K562 (cell line): ENCODE data around the gene ZNF384. TPM values are rescaled to one million over a fixed set of nuclear protein-coding genes. Genes with fewer than 3 reads are reported as not detected.
"Not testable (repeated sequence)": the region's sequence is repeated elsewhere in the genome, so short reads cannot be mapped to it uniquely, and the experiment has no call there.

Experiments used
- ATAC-seq: fragments of 200-7000 bp; cut with Tn5 transposase; 3 replicates; pipeline ENCODE4 v1.9.1; 2020; ENCODE audit warnings: moderate library complexity
- BruUV-seq: library from RNA; stranded (reverse); fragments of 400-500 nt; replicated peaks from 2 replicates; lab custom pipeline; 2021; lab: Mats Ljungman, UMichigan
- CTCF ChIA-PET: fragments of 300-600 bp; formaldehyde crosslinking; extraction: SDS; loops from one replicate; lab custom pipeline; 2021; ENCODE audit warnings: low intra/inter-chr PET ratio; lab: Yijun Ruan, JAX
- POLR2A ChIA-PET: fragments of 300-600, 350-650 bp; sonication (Branson Sonifier 250); formaldehyde crosslinking; extraction: SDS; loops from one replicate; lab custom pipeline; 2021; ENCODE audit warnings: antibody characterized with exemption, inconsistent platforms; lab: Yijun Ruan, JAX
- DNase-seq, 4 experiments: peaks; one replicate each; pipeline versions ENCODE4 v3.0.0 to v3.0.0-alpha.2; 2011 to 2018; ENCODE audit warnings: low spot score in 3 of 4, mixed read lengths in 3 of 4; ENCODE audit errors: extremely low read depth in 1 of 4
- FAIRE-seq: peaks from 2 replicates; lab custom pipeline; 2011; peaks lifted over from hg19 to GRCh38; lab: Jason Lieb, UNC
- H2AFZ ChIP-seq: 2 replicates; pipeline ENCODE4 v1.6.0; 2011; ENCODE audit warnings: low read depth, low read length, control low read depth, inconsistent platforms
- H3K27ac ChIP-seq: fragments of 200-600 bp; 3 replicates; pipeline ENCODE4 v1.8.0; 2011; ENCODE audit warnings: low read depth, mild to moderate bottlenecking, control low read depth, inconsistent platforms, low read length, moderate library complexity, mixed read lengths; ENCODE audit errors: extremely low read depth
- H3K27me3 ChIP-seq, 2 experiments: fragments of 300-600 bp in 1 of 2; 2 replicates in 1 of 2; 3 replicates in 1 of 2; pipeline versions ENCODE4 v1.6.0 to v1.8.0; 2011; ENCODE audit warnings: inconsistent platforms in 2 of 2, low read length in 2 of 2, mild to moderate bottlenecking in 1 of 2, mixed read lengths in 1 of 2, moderate library complexity in 1 of 2; ENCODE audit not compliant: control insufficient read depth in 2 of 2, insufficient read depth in 2 of 2
- H3K36me3 ChIP-seq: fragments of 300-600 bp; 3 replicates; pipeline ENCODE4 v1.8.0; 2011; ENCODE audit warnings: mild to moderate bottlenecking, low read length, inconsistent platforms; ENCODE audit not compliant: control insufficient read depth, insufficient read depth
- H3K4me1 ChIP-seq, 2 experiments: fragments of 200-600 bp in 1 of 2; replicated peaks in 1 of 2; 2 replicates in 1 of 2; 3 replicates in 1 of 2; pipeline versions ENCODE4 v1.5.1 to v1.8.0; 2011; ENCODE audit warnings: inconsistent platforms in 2 of 2, low read length in 2 of 2, mild to moderate bottlenecking in 1 of 2, mixed read lengths in 1 of 2, moderate library complexity in 1 of 2; ENCODE audit not compliant: control insufficient read depth in 2 of 2, insufficient read depth in 2 of 2
- H3K4me2 ChIP-seq: 2 replicates; pipeline ENCODE4 v1.6.1; 2011; ENCODE audit warnings: low read length, control low read depth, inconsistent platforms, mixed read lengths; ENCODE audit not compliant: insufficient read depth
- H3K4me3 ChIP-seq: fragments of 200-600 bp; sonication (generic), shearing (Covaris generic); 2 replicates; pipeline ENCODE4 v1.5.1; 2016; ENCODE audit warnings: control low read depth, inconsistent platforms
- H3K79me2 ChIP-seq: fragments of 200-600 bp; 3 replicates; pipeline ENCODE4 v1.8.0; 2011; ENCODE audit warnings: low read length, inconsistent platforms; ENCODE audit not compliant: control insufficient read depth, insufficient read depth
- H3K9ac ChIP-seq, 2 experiments: 2 replicates each; pipeline versions ENCODE4 v1.6.0 to v1.6.1; 2011; ENCODE audit warnings: low read depth in 2 of 2, low read length in 2 of 2, control low read depth in 1 of 2, inconsistent platforms in 1 of 2, mild to moderate bottlenecking in 1 of 2, mixed read lengths in 1 of 2; ENCODE audit not compliant: insufficient read depth in 1 of 2
- H3K9me1 ChIP-seq: one replicate; pipeline ENCODE4 v1.6.0; 2011; ENCODE audit warnings: inconsistent platforms, mild to moderate bottlenecking, low read length, moderate library complexity; ENCODE audit not compliant: control insufficient read depth, insufficient read depth
- H3K9me3 ChIP-seq: replicated peaks from 2 replicates; pipeline ENCODE4 v1.5.1; 2011; ENCODE audit warnings: low read depth, low read length, inconsistent platforms; ENCODE audit not compliant: control insufficient read depth, insufficient read depth
- H4K20me1 ChIP-seq: replicated peaks from 2 replicates; pipeline ENCODE4 v1.6.1; 2011; ENCODE audit warnings: low read length, inconsistent platforms, mixed read lengths; ENCODE audit not compliant: control insufficient read depth, insufficient read depth
- AFF4 ChIP-seq: sonication (generic); formaldehyde crosslinking; IDR thresholded peaks from 2 replicates; pipeline ENCODE4 v1.8.0; 2023; ENCODE audit warnings: mild to moderate bottlenecking, missing genetic modification reagents
- NFYB ChIP-seq: IDR thresholded peaks from 2 replicates; pipeline ENCODE4 v1.6.1; 2011; ENCODE audit warnings: mild to moderate bottlenecking, moderate library complexity; ENCODE audit not compliant: insufficient read length; ENCODE audit errors: extremely low read depth
- POLR2A ChIP-seq: fragments of 450-650 bp; conservative IDR thresholded peaks from 2 replicates; pipeline ENCODE4 v1.6.1; 2016
- POLR2B ChIP-seq: fragments of 450-650 bp; IDR thresholded peaks from 2 replicates; pipeline ENCODE4 v1.6.1; 2018; ENCODE audit warnings: low read depth; ENCODE audit not compliant: partially characterized antibody
- RBFOX2 ChIP-seq: fragments of 200-400 bp; formaldehyde crosslinking; IDR thresholded peaks from 2 replicates; pipeline ENCODE4 v1.6.1; 2017; ENCODE audit warnings: low read depth, mild to moderate bottlenecking, low read length, moderate library complexity
- RFX1 ChIP-seq: fragments of 450-650 bp; IDR thresholded peaks from 2 replicates; pipeline ENCODE4 v1.6.1; 2016; ENCODE audit warnings: mild to moderate bottlenecking, moderate library complexity
- SMARCA4 ChIP-seq: fragments of 450-650 bp; IDR thresholded peaks from 2 replicates; pipeline ENCODE4 v1.6.1; 2016
- SMC3 ChIP-seq: conservative IDR thresholded peaks from 2 replicates; pipeline ENCODE4 v1.6.1; 2011; ENCODE audit warnings: low read depth, low read length, improper control_type of control experiment; ENCODE audit not compliant: insufficient read depth
- SUPT5H ChIP-seq: fragments of 450-650 bp; IDR thresholded peaks from 2 replicates; pipeline ENCODE4 v1.6.1; 2016
- TEAD4 ChIP-seq, 2 experiments: sonication (generic) in 1 of 2; formaldehyde crosslinking in 1 of 2; IDR thresholded peaks; 2 replicates each; pipeline versions ENCODE4 v1.6.1 to v1.8.0; 2012 to 2022; ENCODE audit warnings: borderline replicate concordance in 1 of 2, inconsistent platforms in 1 of 2, low read length in 1 of 2, mild to moderate bottlenecking in 1 of 2, missing genetic modification reagents in 1 of 2
- WGBS: fragments of 100-300 bp; shearing (Covaris generic); methylation state at CpG from one replicate; pipeline ENCODE4 v1.1.6; 2016; ENCODE audit warnings: low coverage, mixed read lengths; ENCODE audit not compliant: insufficient coverage; ENCODE audit errors: missing lambda C conversion rate; 5-methylcytosine and 5-hydroxymethylcytosine counted together
- in situ Hi-C: fragments of 300-500 bp; cut with MboI; formaldehyde crosslinking; loops from 4 replicates; pipeline ENCODE4 v1.15.0; 2018; ENCODE audit warnings: inconsistent platforms, mixed read lengths
- intact Hi-C: fragments of 100-400 bp; cut with micrococcal nuclease; formaldehyde crosslinking; loops from 2 replicates; pipeline ENCODE4 v1.14.2; 2022
- polyA plus RNA-seq, 8 experiments: library from polyadenylated mRNA; depleted of rRNA in 4 of 8; stranded (reverse) in 5 of 8; unstranded in 3 of 8; fragments of >200 nt; fragmentation: Nextera tagmentation in 2 of 8; fragmentation: Illumina TruSeq in 1 of 8; extraction: Ambion mirVana in 2 of 8; extraction: Trizol in 1 of 8; gene quantifications; 2 replicates each; pipeline versions ENCODE4 v1.2.1 to v1.2.3, GENCODE V29; 2011 to 2014; ENCODE audit warnings: inconsistent platforms in 1 of 8, missing spikeins in 1 of 8
- total RNA-seq, 7 experiments: library from RNA; depleted of rRNA in 6 of 7; stranded (reverse); fragments of >200 nt in 6 of 7; fragmentation: Illumina TruSeq in 2 of 7; extraction: Trizol in 2 of 7; gene quantifications; 2 replicates each; pipeline versions ENCODE4 v1.2.1 to v1.2.3, GENCODE V29; 2011 to 2021; ENCODE audit warnings: low replicate concordance in 1 of 7

Gene ZNF384
- total and polyA plus RNA-seq, 9 of the 15 experiments (the other 6 are each of a cell fraction or from before 2014, with no cell fraction given) = 0.36 to 64.8 (median 21.3) TPM

- H3K4me1 ChIP-seq, FAIRE-seq, H3K9ac ChIP-seq, H3K4me3 ChIP-seq, CTCF ChIA-PET, intact Hi-C loops, H3K9me1 ChIP-seq, in situ Hi-C loops, H4K20me1 ChIP-seq, POLR2A ChIA-PET, H3K4me2 ChIP-seq, BruUV-seq, H3K9me3 ChIP-seq, DNase-seq, H2AFZ ChIP-seq, H3K36me3 ChIP-seq, H3K27ac ChIP-seq, H3K27me3 ChIP-seq, ATAC-seq, H3K79me2 ChIP-seq: not testable (repeated sequence)
- WGBS = 89% methylated on average over 2 of the region's 41 CpGs
- TF ChIP-seq NFYB = peak; percentile 30
These were observed 27.1 kb upstream of the ZNF384 start for GRCh38 chr12:6716031-6716873.

- Histone ChIP-seq H3K4me1 (no peaks in the 10 kb centered on the region; a peak in 1 of 5 replicates), H3K4me2 (no peak overlapping the region), H3K27me3 (no peaks in the 10 kb centered on the region), H3K9ac (no peak overlapping the region; a peak in 1 of 4 replicates), H3K36me3 (no peaks in the 10 kb centered on the region), H3K9me1 (no peaks in the 10 kb centered on the region), H3K4me3 (no peak overlapping the region), H4K20me1 (no peaks in the 10 kb centered on the region), H3K9me3 (no peaks in the 10 kb centered on the region), H2AFZ (peak overlapping the region; percentile 26), H3K27ac (no peak overlapping the region), H3K79me2 (no peaks in the 10 kb centered on the region)
- DNase-seq = peak in 1 of 4 experiments; percentile 32
- intact Hi-C loops = no loop called here
- no TSS peak for BruUV-seq
- ChIA-PET POLR2A (interaction anchor here (0.9 kb wide), 1 partner anchor 112 kb away, joined by 3 read pairs; no protein-coding TSS in a partner anchor), CTCF (no interaction called here)
- in situ Hi-C loops = no loop called here
- 78% methylated on average over 12 of the region's 16 CpGs for WGBS
- FAIRE-seq = no peak
- ATAC-seq = peak; percentile 39; the same call in 2 of the 3 replicates
- no peak for TF ChIP-seq RFX1
- peak; percentile 67 for TF ChIP-seq RBFOX2
- peak; percentile 69 for TF ChIP-seq SUPT5H
- peak; percentile 36 for TF ChIP-seq POLR2B
- TF ChIP-seq SMARCA4 = no peak
- TF ChIP-seq SMC3 = no peak
- TF ChIP-seq TEAD4 (IDR thresholded peaks at IDR 0.05; ENCODE audit: low read length) = no peak
- TF ChIP-seq TEAD4 (CRISPR knock-in tag; IDR thresholded peaks at IDR 0.05; ENCODE audit: borderline replicate concordance) = no peak
- TF ChIP-seq POLR2A = peak; percentile 87
- TF ChIP-seq AFF4 = 0 out of 2 replicates have a peak, but pooled peaks have one; percentile 34
These were observed 19.8 kb upstream of the ZNF384 start for GRCh38 chr12:6708960-6709394.
